MCF 10A (cell line): Measurements from ENCODE around the gene RRM1. TPM values are rescaled to one million over a fixed set of nuclear protein-coding genes. Genes with fewer than 3 reads are reported as not detected.
"Not testable (repeated sequence)": the region's sequence is repeated elsewhere in the genome, so short reads cannot be mapped to it uniquely, and the experiment has no call there.

Source experiments
- BruUV-seq: library from RNA; stranded (reverse); fragments of 400-500 nt; replicated peaks from 2 replicates; lab custom pipeline; 2021; lab: Mats Ljungman, UMichigan
- CTCF ChIA-PET: fragments of 300-600 bp; sonication (Branson Sonifier 250); formaldehyde crosslinking; extraction: SDS; loops from one replicate; lab custom pipeline; 2021; ENCODE audit warnings: antibody characterized with exemption, inconsistent platforms; lab: Yijun Ruan, JAX
- POLR2A ChIA-PET: fragments of 300-600, 350-650 bp; sonication (Branson Sonifier 250); formaldehyde crosslinking; extraction: SDS; loops from one replicate; lab custom pipeline; 2020; ENCODE audit warnings: antibody characterized with exemption, inconsistent platforms; lab: Yijun Ruan, JAX
- DNase-seq: peaks from one replicate; pipeline ENCODE4 v3.0.0-alpha.2; 2018; ENCODE audit not compliant: unreplicated experiment
- H3K27ac Mint-ChIP-seq: one replicate; pipeline ENCODE4 v1.8.0; 2022; ENCODE audit warnings: mild to moderate bottlenecking, low read depth, mixed read lengths; ENCODE audit not compliant: unreplicated experiment
- H3K27me3 Mint-ChIP-seq: one replicate; pipeline ENCODE4 v1.8.0; 2022; ENCODE audit warnings: mixed read lengths; ENCODE audit not compliant: insufficient read depth, unreplicated experiment
- H3K36me3 Mint-ChIP-seq: one replicate; pipeline ENCODE4 v1.8.0; 2022; ENCODE audit warnings: mild to moderate bottlenecking, moderate library complexity, mixed read lengths; ENCODE audit not compliant: insufficient read depth, unreplicated experiment
- H3K4me1 Mint-ChIP-seq: one replicate; pipeline ENCODE4 v1.8.0; 2022; ENCODE audit warnings: mixed read lengths; ENCODE audit not compliant: insufficient read depth, unreplicated experiment
- H3K4me3 Mint-ChIP-seq: one replicate; pipeline ENCODE4 v1.8.0; 2022; ENCODE audit warnings: mild to moderate bottlenecking, moderate library complexity, mixed read lengths; ENCODE audit not compliant: unreplicated experiment
- H3K9me3 Mint-ChIP-seq: one replicate; pipeline ENCODE4 v1.8.0; 2022; ENCODE audit warnings: mixed read lengths; ENCODE audit not compliant: unreplicated experiment
- intact Hi-C: fragments of 100-400 bp; cut with micrococcal nuclease; formaldehyde crosslinking; loops from 2 replicates; pipeline ENCODE4 v1.14.1; 2022
- total RNA-seq: library from RNA; stranded (reverse); gene quantifications from 2 replicates; pipeline ENCODE4 v1.2.3, GENCODE V29; 2022
- TF ChIP-seq, protein P1 (sequence below): fragments of 200-600 bp; IDR thresholded peaks from one replicate; pipeline ENCODE4 v1.8.0; 2022; ENCODE audit warnings: antibody characterized with exemption, mild to moderate bottlenecking; ENCODE audit not compliant: unreplicated experiment

Gene RRM1
- total RNA-seq, 1 experiment from 2014 or later, result 86.1 TPM

DNA sequence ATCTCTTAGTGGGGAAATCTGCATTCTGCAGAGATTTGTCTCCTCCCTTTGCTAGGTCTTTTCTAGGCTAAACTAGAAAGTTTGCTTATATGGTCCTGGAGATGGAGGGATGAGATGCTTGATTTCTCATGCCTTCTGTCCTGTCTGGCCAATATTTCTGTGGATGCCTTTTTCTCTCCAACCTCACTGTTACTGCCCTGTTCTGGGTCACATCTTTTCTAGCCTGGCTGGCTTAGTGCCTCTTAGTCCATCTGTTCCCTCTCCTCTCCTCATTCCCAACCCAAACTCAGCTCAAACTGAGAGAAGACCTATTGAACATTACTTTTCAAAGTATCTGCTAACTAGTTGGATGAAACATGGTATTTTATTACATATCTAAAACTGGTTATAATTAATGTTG lies 62.0 kb downstream of the RRM1 start:
- Mint-ChIP-seq H3K27ac (no peak overlapping the region), H3K36me3 (no peaks in the 10 kb centered on the region), H3K27me3 (peaks cover 23% of the 10 kb centered on the region), H3K9me3 (no peaks in the 10 kb centered on the region), H3K4me3 (no peak overlapping the region), H3K4me1 (no peaks in the 10 kb centered on the region)
- no peak for DNase-seq
- no TSS peak for BruUV-seq
- ChIA-PET CTCF (interaction anchor here (0.8 to 1.2 kb wide), 3 partner anchors 23 to 470 kb away, joined by 3 to 5 read pairs (median 4); no protein-coding TSS in a partner anchor), POLR2A (no interaction called here)
- TF ChIP-seq, protein P1, sequence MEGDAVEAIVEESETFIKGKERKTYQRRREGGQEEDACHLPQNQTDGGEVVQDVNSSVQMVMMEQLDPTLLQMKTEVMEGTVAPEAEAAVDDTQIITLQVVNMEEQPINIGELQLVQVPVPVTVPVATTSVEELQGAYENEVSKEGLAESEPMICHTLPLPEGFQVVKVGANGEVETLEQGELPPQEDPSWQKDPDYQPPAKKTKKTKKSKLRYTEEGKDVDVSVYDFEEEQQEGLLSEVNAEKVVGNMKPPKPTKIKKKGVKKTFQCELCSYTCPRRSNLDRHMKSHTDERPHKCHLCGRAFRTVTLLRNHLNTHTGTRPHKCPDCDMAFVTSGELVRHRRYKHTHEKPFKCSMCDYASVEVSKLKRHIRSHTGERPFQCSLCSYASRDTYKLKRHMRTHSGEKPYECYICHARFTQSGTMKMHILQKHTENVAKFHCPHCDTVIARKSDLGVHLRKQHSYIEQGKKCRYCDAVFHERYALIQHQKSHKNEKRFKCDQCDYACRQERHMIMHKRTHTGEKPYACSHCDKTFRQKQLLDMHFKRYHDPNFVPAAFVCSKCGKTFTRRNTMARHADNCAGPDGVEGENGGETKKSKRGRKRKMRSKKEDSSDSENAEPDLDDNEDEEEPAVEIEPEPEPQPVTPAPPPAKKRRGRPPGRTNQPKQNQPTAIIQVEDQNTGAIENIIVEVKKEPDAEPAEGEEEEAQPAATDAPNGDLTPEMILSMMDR, result no peak
- intact Hi-C loops, result no loop called here

- POLR2A ChIA-PET, H3K4me3 Mint-ChIP-seq, H3K36me3 Mint-ChIP-seq, intact Hi-C loops, H3K27ac Mint-ChIP-seq, H3K4me1 Mint-ChIP-seq, DNase-seq, BruUV-seq, H3K9me3 Mint-ChIP-seq: not testable (repeated sequence)
- peaks cover 28% of the 10 kb centered on the region for H3K27me3 Mint-ChIP-seq
- CTCF ChIA-PET, result interaction anchor here (0.7 kb wide), 2 partner anchors 215 to 1756 kb away, joined by 3 to 4 read pairs; no protein-coding TSS in a partner anchor
Observed at GRCh38 chr11:4158818-4159217, 64.2 kb downstream of the RRM1 start.

DNA sequence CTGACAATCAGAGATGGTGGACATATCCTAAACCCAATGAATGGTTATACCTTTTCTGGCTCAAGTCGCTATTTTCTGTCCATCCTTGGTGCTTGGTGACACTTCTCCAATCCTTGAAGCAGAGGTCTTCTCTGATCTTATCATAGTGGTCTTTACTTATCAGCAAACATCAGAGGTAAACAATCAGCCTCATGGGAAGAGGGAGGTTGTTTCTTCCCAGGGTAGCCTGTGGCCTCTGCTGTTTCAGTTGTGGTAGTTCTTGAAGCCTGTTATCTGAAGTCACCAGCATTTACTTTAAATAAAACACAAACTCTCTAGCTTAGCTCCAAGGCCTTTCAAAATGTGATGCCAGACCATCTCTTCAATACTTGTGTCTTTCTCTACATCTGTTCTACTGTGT lies 66.7 kb downstream of the RRM1 start:
- no peaks in the 10 kb centered on the region for H3K9me3 Mint-ChIP-seq

GRCh38 chr11:4164884-4165590 lies 70.4 kb downstream of the RRM1 start:
- no TSS peak for BruUV-seq

More for the DNA sequence above, 66.7 kb downstream of the RRM1 start:
- Mint-ChIP-seq H3K27me3 (peaks cover 25% of the 10 kb centered on the region), H3K27ac (no peak overlapping the region), H3K4me3 (no peak overlapping the region), H3K4me1 (no peaks in the 10 kb centered on the region), H3K36me3 (no peaks in the 10 kb centered on the region)
- no peak for DNase-seq
- TF ChIP-seq, protein P1, result no peak
- no TSS peak for BruUV-seq
- CTCF ChIA-PET, result interaction anchor here (1.1 kb wide), 1 partner anchor 26 kb away, joined by 3 read pairs; no protein-coding TSS in a partner anchor
- POLR2A ChIA-PET, result no interaction called here
- intact Hi-C loops, result no loop called here

More at GRCh38 chr11:4164884-4165590, 70.4 kb downstream of the RRM1 start:
- no peak for DNase-seq
- Mint-ChIP-seq H3K27ac (no peak overlapping the region), H3K4me1 (no peaks in the 10 kb centered on the region), H3K9me3 (no peaks in the 10 kb centered on the region), H3K36me3 (no peaks in the 10 kb centered on the region), H3K27me3 (peaks cover 17% of the 10 kb centered on the region), H3K4me3 (no peak overlapping the region)
- TF ChIP-seq, protein P1, result no peak
- ChIA-PET CTCF (interaction anchor here (0.8 to 1.2 kb wide), 4 partner anchors 13 to 328 kb away, joined by 3 to 5 read pairs (median 3); no protein-coding TSS in a partner anchor), POLR2A (no interaction called here)
- intact Hi-C loops, result no loop called here
